ENCODE data around the gene TRIM66.

GRCh38 chr11:8705146-8705545, 22.7 kb upstream of the TRIM66 start:
- TF ChIP-seq HDAC6 (IDR thresholded peaks at IDR 0.05; ENCODE audit: unreplicated experiment): no peak
- no peak for TF ChIP-seq RFX5 (IDR thresholded peaks at IDR 0.05; ENCODE audit: low read depth, low read length)
- no peak for TF ChIP-seq EZH2 (IDR thresholded peaks at IDR 0.05; ENCODE audit: borderline replicate concordance, control insufficient read depth, low read depth, low read length)
- TF ChIP-seq YBX1 (IDR thresholded peaks at IDR 0.05): no peak
- no peak for TF ChIP-seq PRDM15 (CRISPR knock-in tag; IDR thresholded peaks at IDR 0.05)

All from GM12878 (cell line).